HCT116 (cell line): Measurements from ENCODE around the gene HGFAC. TPM values are rescaled to one million over a fixed set of nuclear protein-coding genes. Genes with fewer than 3 reads are reported as not detected.
A peak's percentile ranks its signal among the peaks of the same experiment; 100 is the strongest.

ENCODE experiments used
- ATAC-seq: fragments of 200-7000 bp; cut with Tn5 transposase; 2 replicates; pipeline ENCODE4 v1.9.1; 2020; ENCODE audit warnings: mild to moderate bottlenecking, moderate library complexity
- BruUV-seq: library from RNA; stranded (reverse); fragments of 400-500 nt; replicated peaks from 2 replicates; lab custom pipeline; 2021; lab: Mats Ljungman, UMichigan
- CTCF ChIA-PET: fragments of 300-600 bp; sonication (Branson Sonifier 250); formaldehyde crosslinking; loops from one replicate; lab custom pipeline; 2021; ENCODE audit warnings: antibody characterized with exemption; lab: Charles Lee
- POLR2A ChIA-PET: fragments of 300-600, 350-600 bp; sonication (Branson Sonifier 250); formaldehyde crosslinking; loops from one replicate; lab custom pipeline; 2021; ENCODE audit warnings: antibody characterized with exemption; lab: Charles Lee
- RAD21 ChIA-PET, 2 experiments: fragments of 300-600 bp; sonication (Branson Sonifier 250); formaldehyde crosslinking; loops; one replicate each; lab custom pipeline; 2023; ENCODE audit warnings: low total read pairs in 2 of 2; ENCODE audit not compliant: uncharacterized antibody in 2 of 2, unreplicated experiment in 2 of 2, low non-redundant PET in 1 of 2; lab: Charles Lee
- DNase-seq: peaks from one replicate; pipeline ENCODE4 v3.0.0-alpha.2; 2010; ENCODE audit warnings: low read depth, low spot score
- H2AFZ ChIP-seq: fragments of 200-600 bp; shearing (Covaris generic), sonication (generic); 2 replicates; pipeline ENCODE4 v1.6.1; 2017; ENCODE audit warnings: low read depth, mixed run types, mixed read lengths, antibody characterized with exemption, low read length; ENCODE audit not compliant: poor library complexity, severe bottlenecking
- H3K27ac ChIP-seq: 2 replicates; pipeline ENCODE4 v1.5.1; 2012; ENCODE audit warnings: low read depth, low read length
- H3K27me3 ChIP-seq: fragments of 200-600 bp; sonication (generic); 2 replicates; pipeline ENCODE4 v1.6.1; 2016; ENCODE audit warnings: mixed run types, low read length, mixed read lengths; ENCODE audit not compliant: insufficient read depth
- H3K36me3 ChIP-seq, 2 experiments: fragments of 200-500 bp in 1 of 2; fragments of 200-600 bp in 1 of 2; sonication (Bioruptor generic) in 1 of 2; sonication (generic) in 1 of 2; 2 replicates each; pipeline versions ENCODE4 v1.5.1 to v1.6.1; 2014 to 2016; ENCODE audit warnings: low read length in 2 of 2, inconsistent platforms in 1 of 2, mixed read lengths in 1 of 2, mixed run types in 1 of 2; ENCODE audit not compliant: insufficient read depth in 2 of 2, control insufficient read depth in 1 of 2
- H3K4me1 ChIP-seq, 2 experiments: fragments of 200-600 bp in 1 of 2; sonication (generic) in 1 of 2; 2 replicates each; pipeline versions ENCODE4 v1.5.1 to v1.6.1; 2012 to 2017; ENCODE audit warnings: low read length in 2 of 2, inconsistent platforms in 1 of 2, mild to moderate bottlenecking in 1 of 2, mixed read lengths in 1 of 2, mixed run types in 1 of 2, moderate library complexity in 1 of 2; ENCODE audit not compliant: insufficient read depth in 2 of 2, control insufficient read depth in 1 of 2
- H3K4me2 ChIP-seq: fragments of 200-600 bp; sonication (generic); 2 replicates; pipeline ENCODE4 v1.6.1; 2017; ENCODE audit warnings: mixed run types, low read length, mixed read lengths
- H3K4me3 ChIP-seq, 2 experiments: fragments of 200-600 bp in 1 of 2; sonication (generic) in 1 of 2; replicated peaks in 1 of 2; 2 replicates each; pipeline ENCODE4 v1.5.1; 2011 to 2016; ENCODE audit warnings: low read length in 2 of 2, control low read depth in 1 of 2, low read depth in 1 of 2, mild to moderate bottlenecking in 1 of 2, mixed read lengths in 1 of 2, mixed run types in 1 of 2
- H3K79me2 ChIP-seq: fragments of 200-600 bp; sonication (generic); 2 replicates; pipeline ENCODE4 v1.6.1; 2017; ENCODE audit warnings: mild to moderate bottlenecking, mixed run types, low read length, moderate library complexity, mixed read lengths; ENCODE audit not compliant: insufficient read depth
- H3K9ac ChIP-seq: fragments of 200-600 bp; sonication (generic); 2 replicates; pipeline ENCODE4 v1.6.1; 2016; ENCODE audit warnings: low read length, mixed read lengths
- H3K9me2 ChIP-seq: fragments of 200-600 bp; sonication (generic), shearing (Covaris generic); 2 replicates; pipeline ENCODE4 v1.6.1; 2017; ENCODE audit warnings: mixed run types, mild to moderate bottlenecking, moderate library complexity; ENCODE audit not compliant: insufficient read depth
- H3K9me3 ChIP-seq, 2 experiments: fragments of 200-500 bp in 1 of 2; fragments of 200-600 bp in 1 of 2; sonication (Bioruptor generic) in 1 of 2; sonication (generic) in 1 of 2; 2 replicates each; pipeline ENCODE4 v1.6.1; 2014 to 2017; ENCODE audit warnings: low read length in 2 of 2, mixed read lengths in 2 of 2, inconsistent platforms in 1 of 2, low read depth in 1 of 2, mild to moderate bottlenecking in 1 of 2, mixed run types in 1 of 2, moderate library complexity in 1 of 2; ENCODE audit not compliant: control insufficient read depth in 1 of 2, insufficient read depth in 1 of 2
- H4K20me1 ChIP-seq: fragments of 200-600 bp; sonication (generic), shearing (Covaris generic); 2 replicates; pipeline ENCODE4 v1.6.1; 2017; ENCODE audit warnings: mixed run types, mild to moderate bottlenecking, moderate library complexity; ENCODE audit not compliant: insufficient read depth
- CBX3 ChIP-seq: IDR thresholded peaks from 2 replicates; pipeline ENCODE4 v1.6.1; 2012; ENCODE audit warnings: low read depth
- CEBPB ChIP-seq: IDR thresholded peaks from 2 replicates; pipeline ENCODE4 v1.6.1; 2012; ENCODE audit warnings: low read depth
- CTCF ChIP-seq, 3 experiments: fragments of 200-600 bp in 1 of 3; sonication (generic) in 1 of 3; IDR thresholded peaks in 2 of 3; conservative IDR thresholded peaks in 1 of 3; 2 replicates each; pipeline ENCODE4 v1.5.1; 2012 to 2017; ENCODE audit warnings: low read depth in 2 of 3, low read length in 2 of 3, antibody characterized with exemption in 1 of 3, borderline replicate concordance in 1 of 3, control low read depth in 1 of 3, mild to moderate bottlenecking in 1 of 3, mixed read lengths in 1 of 3, mixed run types in 1 of 3, moderate library complexity in 1 of 3; ENCODE audit not compliant: insufficient read depth in 1 of 3
- EGR1 ChIP-seq: IDR thresholded peaks from 2 replicates; pipeline ENCODE4 v1.6.1; 2012; ENCODE audit warnings: low read depth
- ELF1 ChIP-seq: IDR thresholded peaks from 2 replicates; pipeline ENCODE4 v1.6.1; 2012; ENCODE audit warnings: low read depth, borderline replicate concordance
- EZH2 ChIP-seq: fragments of 200-600 bp; sonication (generic); IDR thresholded peaks from 2 replicates; pipeline ENCODE4 v1.6.1; 2017; ENCODE audit warnings: antibody characterized with exemption, mixed run types
- EZH2phosphoT487 ChIP-seq: fragments of 200-600 bp; IDR thresholded peaks from 2 replicates; pipeline ENCODE4 v1.6.1; 2018; ENCODE audit warnings: antibody characterized with exemption, borderline replicate concordance
- FOSL1 ChIP-seq: IDR thresholded peaks from 2 replicates; pipeline ENCODE4 v1.6.1; 2012; ENCODE audit warnings: low read depth
- JUND ChIP-seq: IDR thresholded peaks from 2 replicates; pipeline ENCODE4 v1.6.1; 2012
- MAX ChIP-seq: IDR thresholded peaks from 2 replicates; pipeline ENCODE4 v1.6.1; 2012
- POLR2A ChIP-seq: IDR thresholded peaks from 2 replicates; pipeline ENCODE4 v1.7.0; 2011; ENCODE audit warnings: borderline replicate concordance; ENCODE audit not compliant: insufficient read depth, insufficient read length; ENCODE audit errors: extremely low read depth
- POLR2AphosphoS5 ChIP-seq: IDR thresholded peaks from 2 replicates; pipeline ENCODE4 v1.6.1; 2011; ENCODE audit warnings: mild to moderate bottlenecking, low read depth, low read length, moderate library complexity
- RAD21 ChIP-seq: IDR thresholded peaks from 2 replicates; pipeline ENCODE4 v1.6.1; 2012; ENCODE audit warnings: low read depth, mild to moderate bottlenecking
- SIN3A ChIP-seq: IDR thresholded peaks from 2 replicates; pipeline ENCODE4 v1.6.1; 2012; ENCODE audit warnings: low read depth
- SP1 ChIP-seq: IDR thresholded peaks from 2 replicates; pipeline ENCODE4 v1.6.1; 2012; ENCODE audit warnings: low read depth
- SRF ChIP-seq: IDR thresholded peaks from 2 replicates; pipeline ENCODE4 v1.6.1; 2012; ENCODE audit warnings: low read depth
- TCF7L2 ChIP-seq: IDR thresholded peaks from 2 replicates; pipeline ENCODE4 v1.7.0; 2011; ENCODE audit warnings: borderline replicate concordance, inconsistent platforms; ENCODE audit not compliant: insufficient read depth, insufficient read length; ENCODE audit errors: extremely low read depth
- YY1 ChIP-seq: IDR thresholded peaks from 2 replicates; pipeline ENCODE4 v1.6.1; 2011; ENCODE audit warnings: low read length, low read depth, moderate library complexity, mild to moderate bottlenecking; ENCODE audit not compliant: insufficient replicate concordance; ENCODE audit errors: extremely low read depth
- ZBTB33 ChIP-seq: IDR thresholded peaks from 2 replicates; pipeline ENCODE4 v1.6.1; 2011; ENCODE audit warnings: mild to moderate bottlenecking, low read length, moderate library complexity; ENCODE audit not compliant: insufficient replicate concordance; ENCODE audit errors: extremely low read depth
- ZNF274 ChIP-seq: fragments of 200-500 bp; sonication (Bioruptor generic); IDR thresholded peaks from 2 replicates; pipeline ENCODE4 v1.6.1; 2014; ENCODE audit warnings: mild to moderate bottlenecking, low read depth, low read length, inconsistent platforms
- intact Hi-C: fragments of 100-400 bp; cut with micrococcal nuclease; formaldehyde crosslinking; loops from 2 replicates; pipeline ENCODE4 v1.10.0; 2022
- total RNA-seq: library from RNA; stranded (reverse); gene quantifications from one replicate; pipeline ENCODE4 v1.2.1, GENCODE V29; 2021; ENCODE audit not compliant: unreplicated experiment

Gene HGFAC
- total RNA-seq, 1 experiment from 2014 or later, result 1.1 TPM

GRCh38 chr4:3436798-3437581 lies 4.8 kb upstream of the HGFAC start:
- no peaks in the 10 kb centered on the region for H3K36me3 ChIP-seq
- peak overlapping the region; percentile 78 for H3K4me2 ChIP-seq
- no peaks in the 10 kb centered on the region for H3K9me3 ChIP-seq
- H3K79me2 ChIP-seq, result no peaks in the 10 kb centered on the region
- ChIA-PET CTCF (no interaction called here), POLR2A (no interaction called here), RAD21 (no interaction called here)
- no peaks in the 10 kb centered on the region for H3K9me2 ChIP-seq
- peak overlapping the region; percentile 16 for H2AFZ ChIP-seq
- peak; percentile 62 for DNase-seq
- H3K4me3 ChIP-seq, result peak overlapping the region in 1 of 2 experiments; percentile 36; a peak in 3 of 4 replicates
- no TSS peak for BruUV-seq
- ATAC-seq, result peak; percentile 97
- no peaks in the 10 kb centered on the region for H3K27me3 ChIP-seq
- H3K9ac ChIP-seq, result peak overlapping the region; percentile 66
- peak overlapping the region; percentile 100 for H3K27ac ChIP-seq
- no peaks in the 10 kb centered on the region for H4K20me1 ChIP-seq
- intact Hi-C loops, result no loop called here
- peaks cover 25 to 42% of the 10 kb centered on the region in 2 experiments for H3K4me1 ChIP-seq
- TF ChIP-seq RAD21, result no peak
- TF ChIP-seq YY1, result peak; percentile 53
- peak; percentile 75 for TF ChIP-seq POLR2AphosphoS5
- no peak for TF ChIP-seq JUND
- TF ChIP-seq EZH2, result no peak
- TF ChIP-seq ZNF274, result no peak
- TF ChIP-seq MAX, result no peak
- no peak for TF ChIP-seq FOSL1
- TF ChIP-seq ZBTB33, result no peak
- no peak for TF ChIP-seq TCF7L2
- no peak for TF ChIP-seq EZH2phosphoT487
- no peak for TF ChIP-seq SP1
- no peak for TF ChIP-seq SIN3A
- TF ChIP-seq ELF1, result no peak
- no peak for TF ChIP-seq CEBPB
- TF ChIP-seq EGR1, result no peak
- no peak for TF ChIP-seq SRF
- peak; percentile 40 for TF ChIP-seq POLR2A
- TF ChIP-seq CBX3, result no peak
- no peak for TF ChIP-seq CTCF (IDR thresholded peaks at IDR 0.05 in 2 of 3, conservative IDR thresholded peaks at IDR 0.05 in 1 of 3; ENCODE audit: borderline replicate concordance in 1 of 3, insufficient read depth in 1 of 3, low read depth in 2 of 3, low read length in 2 of 3)
